Common myeloid progenitor, CD34-positive (primary cell): ENCODE measurements around the gene KIF27.
"Not testable (repeated sequence)": the region's sequence is repeated elsewhere in the genome, so short reads cannot be mapped to it uniquely, and the experiment has no call there.

Source experiments
- CTCF ChIA-PET: fragments of 350-600 bp; sonication (Branson Sonifier 250); formaldehyde crosslinking; loops from one replicate; lab custom pipeline; 2021; ENCODE audit warnings: antibody characterized with exemption; lab: Charles Lee
- POLR2A ChIA-PET: fragments of 350-600 bp; sonication (Branson Sonifier 250); formaldehyde crosslinking; loops from one replicate; lab custom pipeline; 2021; ENCODE audit warnings: antibody characterized with exemption; lab: Charles Lee
- DNase-seq, 3 donors: peaks; one replicate each; pipeline versions ENCODE4 v3.0.0 to v3.0.0-alpha.2; 2013
- H3K27ac ChIP-seq, 2 experiments: 1 replicate in 1 of 2; 2 replicates in 1 of 2; pipeline ENCODE4 v1.7.0; 2013; ENCODE audit warnings: inconsistent platforms in 2 of 2, low read length in 2 of 2, mild to moderate bottlenecking in 2 of 2, low read depth in 1 of 2, moderate library complexity in 1 of 2; ENCODE audit not compliant: severe bottlenecking in 2 of 2, insufficient read depth in 1 of 2, poor library complexity in 1 of 2
- H3K27me3 ChIP-seq, 5 experiments: replicated peaks in 2 of 5; 1 replicate in 3 of 5; 2 replicates in 2 of 5; pipeline versions ENCODE4 v1.6.1 to v1.7.0; 2013; ENCODE audit warnings: low read length in 4 of 5, mild to moderate bottlenecking in 2 of 5, moderate library complexity in 2 of 5, inconsistent platforms in 1 of 5; ENCODE audit not compliant: insufficient read depth in 5 of 5, control insufficient read depth in 4 of 5
- H3K36me3 ChIP-seq, 4 experiments: 1 replicate in 2 of 4; 2 replicates in 2 of 4; pipeline versions ENCODE4 v1.6.1 to v1.7.0; 2013; ENCODE audit warnings: low read length in 3 of 4, control low read depth in 1 of 4, mild to moderate bottlenecking in 1 of 4; ENCODE audit not compliant: control insufficient read depth in 4 of 4, insufficient read depth in 4 of 4
- H3K4me1 ChIP-seq, 4 experiments: 1 replicate in 3 of 4; 2 replicates in 1 of 4; pipeline versions ENCODE4 v1.6.1 to v1.7.1; 2013; ENCODE audit warnings: low read length in 3 of 4, mild to moderate bottlenecking in 3 of 4, control low read depth in 1 of 4, inconsistent platforms in 1 of 4, moderate library complexity in 1 of 4; ENCODE audit not compliant: control insufficient read depth in 4 of 4, insufficient read depth in 4 of 4; ENCODE audit errors: control extremely low read depth in 1 of 4
- H3K4me3 ChIP-seq, 7 experiments: 1 replicate in 4 of 7; 2 replicates in 3 of 7; pipeline versions ENCODE4 v1.5.1 to v1.7.0; 2013; ENCODE audit warnings: mild to moderate bottlenecking in 7 of 7, low read length in 6 of 7, moderate library complexity in 6 of 7, inconsistent platforms in 2 of 7, low read depth in 2 of 7, control low read depth in 1 of 7; ENCODE audit not compliant: insufficient read depth in 4 of 7, control insufficient read depth in 1 of 7; ENCODE audit errors: extremely low read depth in 1 of 7
- H3K9me3 ChIP-seq, 5 experiments: 1 replicate in 4 of 5; 2 replicates in 1 of 5; pipeline versions ENCODE4 v1.6.1 to v1.7.1; 2013; ENCODE audit warnings: low read length in 4 of 5, mild to moderate bottlenecking in 2 of 5, inconsistent platforms in 1 of 5, low read depth in 1 of 5, moderate library complexity in 1 of 5; ENCODE audit not compliant: control insufficient read depth in 4 of 5, insufficient read depth in 2 of 5; ENCODE audit errors: control extremely low read depth in 1 of 5
- WGBS: methylation state at CpG from one replicate; pipeline ENCODE4 v1.1.5; 2013; ENCODE audit not compliant: insufficient coverage; 5-methylcytosine and 5-hydroxymethylcytosine counted together

The KIF27 gene

DNA sequence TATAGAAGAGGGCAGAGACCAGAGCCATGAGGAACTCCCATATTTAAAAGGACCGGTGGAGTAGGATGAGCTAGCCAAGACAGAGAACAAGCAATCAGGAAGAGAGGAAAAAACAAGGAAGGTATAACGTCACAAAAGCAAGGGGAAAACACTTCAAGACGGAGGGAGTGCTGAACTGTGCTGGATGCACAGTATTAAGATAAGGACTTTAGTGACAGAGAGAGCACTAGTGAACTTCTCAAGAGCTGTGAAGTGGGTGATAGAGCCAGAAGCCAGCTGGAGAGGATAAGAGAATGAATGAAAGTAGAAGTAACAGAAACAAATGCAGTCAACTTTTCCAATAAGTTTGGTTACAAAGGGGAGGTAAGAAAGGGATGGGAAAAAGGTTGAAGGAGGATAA, 45.7 kb downstream of the KIF27 start:
- CTCF ChIA-PET, result not testable (repeated sequence)

DNA sequence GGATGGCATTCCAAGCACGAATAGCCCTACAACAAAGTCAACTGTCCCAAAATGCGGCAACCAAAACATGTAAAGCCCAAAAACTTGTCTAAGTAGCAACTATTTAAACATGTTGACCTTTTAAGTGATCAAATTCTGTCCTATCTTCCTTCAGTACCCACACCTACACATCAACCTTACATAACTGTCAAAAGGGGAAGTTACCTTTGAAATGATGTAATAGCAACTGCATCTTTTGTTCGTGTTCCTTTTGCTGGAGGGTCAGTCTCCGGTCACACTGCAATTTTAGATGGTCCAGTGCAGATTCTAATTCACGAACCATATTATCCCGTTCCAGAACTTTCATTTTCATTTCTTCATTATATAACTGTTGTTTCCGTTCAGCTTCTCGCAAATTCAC, 71.3 kb downstream of the KIF27 start:
- POLR2A ChIA-PET, H3K27ac ChIP-seq, H3K27me3 ChIP-seq, H3K4me1 ChIP-seq, H3K9me3 ChIP-seq, H3K4me3 ChIP-seq, CTCF ChIA-PET, DNase-seq: not testable (repeated sequence)
- peaks cover 0 to 11% (median 0%) of the 10 kb centered on the region in 4 experiments for H3K36me3 ChIP-seq
- 100% methylated on average over 2 of the region's 8 CpGs for WGBS

More for the DNA sequence above, 45.7 kb downstream of the KIF27 start:
- POLR2A ChIA-PET, H3K4me3 ChIP-seq, H3K9me3 ChIP-seq, H3K27me3 ChIP-seq, H3K4me1 ChIP-seq, DNase-seq, H3K27ac ChIP-seq, H3K36me3 ChIP-seq: not testable (repeated sequence)
- 97% methylated on average over 2 of the region's 3 CpGs for WGBS

- H3K4me3 ChIP-seq, CTCF ChIA-PET, POLR2A ChIA-PET, H3K27ac ChIP-seq, H3K9me3 ChIP-seq, H3K4me1 ChIP-seq, H3K27me3 ChIP-seq, DNase-seq, H3K36me3 ChIP-seq: not testable (repeated sequence)
- WGBS, result no CpG with 5 or more reads among the region's 7 CpGs
These were observed 84.1 kb downstream of the KIF27 start for GRCh38 chr9:83837070-83837643.

DNA sequence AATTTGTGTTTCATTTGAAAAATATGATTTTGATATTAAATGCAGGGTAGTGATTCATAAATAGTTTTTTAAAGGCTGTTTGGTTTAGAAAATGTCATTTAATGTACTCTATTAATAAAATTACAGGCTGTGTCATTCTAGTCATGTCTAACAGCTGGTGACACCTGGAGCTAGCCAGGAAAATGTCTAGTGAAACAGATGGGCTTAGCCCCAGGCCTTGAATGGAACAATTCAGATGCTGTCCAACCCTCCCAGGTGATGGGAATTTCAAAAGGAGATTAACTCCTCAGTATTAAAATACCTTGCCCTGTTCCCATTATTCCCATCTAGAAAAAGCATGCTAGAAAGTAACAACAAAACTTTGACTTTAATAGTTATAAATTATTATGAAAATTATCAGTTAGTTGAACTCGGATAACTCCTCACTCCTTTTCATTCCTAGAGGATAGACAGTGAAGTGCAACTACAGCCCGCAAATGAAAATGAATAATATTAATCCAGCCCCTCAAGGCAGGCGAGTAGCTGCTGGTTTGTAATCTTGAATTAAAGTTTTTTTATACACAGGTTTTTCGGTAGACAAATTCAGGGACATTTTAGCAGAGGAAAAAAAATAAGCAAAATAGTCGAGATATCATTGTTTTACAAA, 90.7 kb downstream of the KIF27 start:
- H3K27ac ChIP-seq, H3K4me1 ChIP-seq, H3K27me3 ChIP-seq, CTCF ChIA-PET, H3K9me3 ChIP-seq, DNase-seq, POLR2A ChIA-PET, H3K4me3 ChIP-seq, H3K36me3 ChIP-seq: not testable (repeated sequence)
- no CpG with 5 or more reads among the region's 5 CpGs for WGBS

DNA sequence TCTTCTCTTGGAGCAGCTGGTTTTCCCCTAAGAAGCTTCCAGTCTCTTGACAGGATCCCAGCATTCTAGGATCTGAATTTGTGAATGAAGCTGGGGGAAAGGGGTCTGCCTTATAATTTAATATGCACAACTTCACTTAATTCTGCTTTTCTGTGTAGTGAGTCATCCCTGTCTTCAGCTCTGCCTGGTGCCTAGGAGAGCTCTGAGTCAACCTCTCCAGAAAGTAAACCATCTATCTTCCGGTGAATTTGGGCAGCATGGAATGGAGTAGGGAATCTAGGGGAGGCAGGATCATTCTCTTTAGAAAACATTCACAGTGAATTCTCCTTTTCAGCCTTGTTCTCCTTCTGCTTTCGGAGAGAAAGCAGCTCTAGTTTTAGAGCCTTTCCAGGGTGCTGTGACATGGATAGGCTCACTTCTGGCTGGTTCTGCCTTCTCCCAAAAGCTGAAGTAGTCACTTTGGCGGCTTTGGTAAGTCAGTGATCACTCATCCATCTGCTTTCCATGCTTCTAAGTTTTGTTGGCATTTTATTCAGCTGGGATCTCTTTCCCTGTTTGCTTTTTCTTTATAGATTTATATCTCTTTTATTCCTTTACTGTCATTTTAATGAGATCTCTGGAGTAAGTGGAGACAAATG, 96.1 kb downstream of the KIF27 start:
- WGBS, result 100% methylated on average over 2 of the region's 3 CpGs
- CTCF ChIA-PET, result not testable (repeated sequence)

GRCh38 chr9:83817356-83818278, 103.6 kb downstream of the KIF27 start, which contains the start of gene GKAP1:
Gene GKAP1 (minus strand): TSS chr9:83817769. CDS start chr9:83806517, 11,252 bp downstream.
- H3K9me3 ChIP-seq, H3K36me3 ChIP-seq, CTCF ChIA-PET, H3K27me3 ChIP-seq: not testable (repeated sequence)
- POLR2A ChIA-PET, result interaction anchor here (0.6 kb wide), 1 partner anchor 1530 kb away, joined by 4 read pairs; no protein-coding TSS in a partner anchor
- peak within 1 kb of the TSS; percentile 65 to 83 (median 70) for H3K4me3 ChIP-seq
- WGBS, result 0% methylated on average over 23 of the region's 103 CpGs
- peak; percentile 87 to 91 (median 89) for DNase-seq
- H3K27ac ChIP-seq, result peak within 1 kb of the TSS in 1 of 2 experiments; percentile 54
- peaks cover 0 to 12% (median 2%) of the 10 kb centered on the region in 4 experiments for H3K4me1 ChIP-seq

More for the DNA sequence above, 96.1 kb downstream of the KIF27 start:
- H3K9me3 ChIP-seq, H3K4me1 ChIP-seq, H3K27ac ChIP-seq, H3K27me3 ChIP-seq, POLR2A ChIA-PET, H3K4me3 ChIP-seq, H3K36me3 ChIP-seq, DNase-seq: not testable (repeated sequence)
